NCI-H446 (cell line): ENCODE measurements around the gene PDGFRA.
"Not testable (repeated sequence)": the region's sequence is repeated elsewhere in the genome, so short reads cannot be mapped to it uniquely, and the experiment has no call there.

ENCODE experiments used
- DNase-seq, 2 experiments: peaks; one replicate each; lab custom pipeline; 2025; lab: John Stamatoyannopoulos, UW

PDGFRA gene

DNA sequence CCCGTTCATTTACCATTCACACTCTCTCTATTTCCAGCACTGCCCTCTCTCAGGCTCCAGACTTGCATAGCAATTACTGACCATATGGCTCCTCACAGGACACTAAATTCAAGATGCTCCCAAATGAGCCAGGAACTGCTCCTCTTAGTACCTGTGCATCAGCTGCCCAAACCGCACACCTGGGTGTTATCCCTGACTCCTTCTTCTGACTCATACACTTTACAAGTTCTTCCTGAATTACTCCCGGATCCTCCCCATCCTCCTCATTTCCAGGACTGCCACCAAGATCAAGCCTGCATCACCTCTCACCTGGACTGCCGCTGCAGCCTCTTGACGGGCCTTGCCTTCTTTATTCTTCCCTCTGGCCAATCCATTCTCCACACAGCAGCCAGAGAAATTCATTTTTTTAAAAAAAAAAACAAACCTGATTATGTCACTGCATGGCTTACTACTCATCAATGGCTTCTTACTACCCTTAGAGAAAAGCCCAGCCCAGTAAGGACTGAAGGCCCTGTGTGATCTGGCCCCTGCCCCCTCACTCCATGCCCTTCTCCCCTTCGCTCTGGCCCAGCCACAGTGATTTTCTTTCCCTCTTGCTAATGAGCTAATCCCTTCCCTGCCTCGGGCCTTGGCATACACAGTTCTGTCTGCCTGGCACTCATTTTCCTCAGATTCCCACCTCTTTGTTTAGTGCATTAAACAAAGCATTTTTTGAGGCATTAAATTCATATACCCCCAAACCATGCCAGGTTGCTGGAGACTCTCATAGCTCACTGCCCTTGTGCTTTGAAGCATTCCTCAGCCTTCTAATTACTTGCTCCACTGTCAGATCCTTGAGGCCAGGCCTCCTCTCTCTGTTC is 92.0 kb downstream of the PDGFRA start:
- no peak for DNase-seq

DNA sequence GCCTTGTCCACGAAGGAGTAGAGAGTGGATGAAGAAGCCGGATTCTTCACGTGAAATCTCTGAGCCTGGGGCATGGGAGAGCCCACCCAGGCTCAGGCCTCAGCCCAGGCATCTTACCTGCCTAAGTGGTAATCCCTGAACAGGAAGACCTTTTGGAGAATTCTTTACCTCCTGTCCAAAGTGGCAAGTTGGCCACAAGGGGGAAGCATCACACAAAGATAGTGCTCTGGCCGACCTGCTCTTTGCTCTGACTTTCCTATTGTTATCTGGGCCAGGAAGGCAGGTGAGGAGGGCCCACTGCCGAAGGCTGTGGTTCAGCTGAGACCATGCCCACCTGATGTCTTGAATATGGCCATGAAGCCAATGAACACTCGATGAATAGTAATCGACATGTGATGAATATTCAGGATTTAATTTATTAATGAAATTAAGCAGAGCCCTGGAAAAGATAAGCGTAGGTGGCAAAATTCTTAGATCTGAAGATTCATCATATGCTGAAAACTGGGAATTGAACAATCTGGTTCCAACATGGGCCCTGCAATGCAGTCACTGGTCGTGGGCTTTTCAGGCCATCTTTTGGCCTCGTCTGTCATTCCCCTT is 93.8 kb downstream of the PDGFRA start:
- DNase-seq: peak; percentile 15 to 51

DNA sequence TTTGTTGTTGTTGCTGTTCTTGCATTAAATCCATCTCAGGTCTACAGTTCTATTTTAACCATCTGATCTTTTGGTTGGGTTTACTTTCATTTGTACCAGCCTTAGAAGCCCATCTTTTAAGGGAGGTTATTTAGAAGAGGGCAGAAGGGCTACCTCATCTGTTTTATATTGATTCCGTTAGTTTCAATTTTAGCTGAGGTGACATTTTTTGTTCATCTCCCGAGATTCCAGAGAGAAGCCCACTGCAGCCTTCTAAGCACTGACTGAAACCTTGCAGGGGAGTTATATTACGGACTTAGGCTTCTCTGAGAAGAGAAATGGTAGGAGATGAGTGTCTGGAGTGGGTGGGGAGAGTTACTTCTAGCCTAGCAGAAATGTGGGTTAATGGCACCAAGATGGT is 101.8 kb downstream of the PDGFRA start:
- DNase-seq: no peak

- DNase-seq: no peak
Measured at GRCh38 chr4:54332542-54332941, 103.4 kb downstream of the PDGFRA start.

- DNase-seq: no peak
Measured at GRCh38 chr4:54333657-54334056, 104.6 kb downstream of the PDGFRA start.

GRCh38 chr4:54334769-54335168 is 105.7 kb downstream of the PDGFRA start:
- not testable (repeated sequence) for DNase-seq

DNA sequence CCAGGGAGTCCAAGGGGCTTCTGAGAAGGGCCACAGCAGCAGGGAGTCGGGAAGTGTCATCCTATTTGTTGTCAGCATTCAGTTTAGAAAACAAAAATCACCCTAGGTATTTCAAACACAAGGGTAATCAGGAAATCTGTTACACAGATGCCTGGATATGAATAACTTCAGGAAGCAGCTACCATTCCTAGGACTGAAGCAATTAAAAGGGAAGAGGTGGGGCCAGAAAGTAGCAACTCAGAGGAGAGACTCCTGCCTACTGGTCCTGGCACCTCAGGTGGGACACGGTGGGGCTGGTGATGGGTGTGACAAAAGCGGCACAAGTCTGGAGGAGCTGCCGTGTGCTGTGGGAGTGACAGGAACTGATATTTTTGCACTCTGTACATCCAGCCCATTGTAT is 107.9 kb downstream of the PDGFRA start:
- DNase-seq: no peak

GRCh38 chr4:54342067-54342466 is 113.0 kb downstream of the PDGFRA start:
- DNase-seq: not testable (repeated sequence)
